ENCODE data around the gene KBTBD4.

- TF ChIP-seq CTCF (IDR thresholded peaks at IDR 0.05) (peak in 2 of 7 experiments; percentile 14 to 31), POLR2A (IDR thresholded peaks at IDR 0.05) (no peak)
These were observed 25.4 kb downstream of the KBTBD4 start for GRCh38 chr11:47553406-47553743.
